ENCODE results near the gene CCAR1. TPM values are rescaled to one million over a fixed set of nuclear protein-coding genes. Genes with fewer than 3 reads are reported as not detected.
"Not testable (repeated sequence)": the region's sequence is repeated elsewhere in the genome, so short reads cannot be mapped to it uniquely, and the experiment has no call there.

Gene CCAR1
- total and polyA plus RNA-seq, 8 donors: 12.1 to 47.7 (median 25.2) TPM

DNA sequence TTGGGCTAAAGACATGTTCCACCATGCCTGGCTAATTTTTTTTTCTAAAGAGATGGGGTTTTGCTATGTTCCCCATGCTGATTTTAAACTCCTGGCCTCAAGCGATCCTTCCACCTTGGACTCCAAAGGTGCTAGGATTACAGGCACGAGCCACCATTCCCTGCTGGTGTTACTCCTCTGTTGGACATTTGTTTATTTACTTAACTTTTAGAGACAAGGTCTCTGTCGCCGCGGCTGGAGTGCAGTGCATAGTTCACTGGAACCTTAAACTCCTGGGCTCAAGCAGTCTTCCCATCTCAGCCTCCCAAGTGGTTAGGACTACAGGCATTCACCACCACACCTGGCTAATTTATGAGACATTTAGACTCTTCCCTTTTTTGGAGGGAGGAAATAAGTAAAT lies 38.9 kb downstream of the CCAR1 start:
- TF ChIP-seq, protein P1, sequence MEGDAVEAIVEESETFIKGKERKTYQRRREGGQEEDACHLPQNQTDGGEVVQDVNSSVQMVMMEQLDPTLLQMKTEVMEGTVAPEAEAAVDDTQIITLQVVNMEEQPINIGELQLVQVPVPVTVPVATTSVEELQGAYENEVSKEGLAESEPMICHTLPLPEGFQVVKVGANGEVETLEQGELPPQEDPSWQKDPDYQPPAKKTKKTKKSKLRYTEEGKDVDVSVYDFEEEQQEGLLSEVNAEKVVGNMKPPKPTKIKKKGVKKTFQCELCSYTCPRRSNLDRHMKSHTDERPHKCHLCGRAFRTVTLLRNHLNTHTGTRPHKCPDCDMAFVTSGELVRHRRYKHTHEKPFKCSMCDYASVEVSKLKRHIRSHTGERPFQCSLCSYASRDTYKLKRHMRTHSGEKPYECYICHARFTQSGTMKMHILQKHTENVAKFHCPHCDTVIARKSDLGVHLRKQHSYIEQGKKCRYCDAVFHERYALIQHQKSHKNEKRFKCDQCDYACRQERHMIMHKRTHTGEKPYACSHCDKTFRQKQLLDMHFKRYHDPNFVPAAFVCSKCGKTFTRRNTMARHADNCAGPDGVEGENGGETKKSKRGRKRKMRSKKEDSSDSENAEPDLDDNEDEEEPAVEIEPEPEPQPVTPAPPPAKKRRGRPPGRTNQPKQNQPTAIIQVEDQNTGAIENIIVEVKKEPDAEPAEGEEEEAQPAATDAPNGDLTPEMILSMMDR (IDR thresholded peaks at IDR 0.05): no peak
- FAIRE-seq (no peak), ATAC-seq (no peak)

DNA sequence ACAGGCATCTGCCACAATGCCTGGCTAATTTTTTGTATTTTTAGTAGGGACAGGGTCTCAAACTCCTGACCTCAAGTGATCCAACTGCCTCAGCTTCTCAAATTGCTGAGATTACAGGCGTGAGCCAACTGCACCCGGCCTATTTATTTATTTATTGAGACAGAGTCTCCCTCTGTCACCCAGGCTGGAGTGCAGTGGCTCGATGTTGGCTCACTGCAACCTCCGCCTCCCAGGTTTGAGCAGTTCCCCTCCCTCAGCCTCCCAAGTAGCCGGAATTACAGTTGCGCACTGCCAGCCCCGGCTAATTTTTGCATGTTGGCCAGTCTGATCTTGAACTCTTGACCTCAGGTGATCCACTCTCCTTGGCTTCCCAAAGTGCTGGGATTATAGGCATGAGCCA lies 46.4 kb downstream of the CCAR1 start:
- H3K36me3 ChIP-seq: peaks cover 6 to 56% (median 14%) of the 10 kb centered on the region in 3 donors
- H3K4me3 ChIP-seq; FAIRE-seq; H3K9me3 ChIP-seq; ATAC-seq; DNase-seq; H3K27me3 ChIP-seq; H3K4me1 ChIP-seq; H3K27ac ChIP-seq; intact Hi-C loops (cut with DNase I): not testable (repeated sequence)
- WGBS, 2 donors: 83 to 90% methylated on average over 7 of the region's 7 CpGs

More for the DNA sequence above, 38.9 kb downstream of the CCAR1 start:
- intact Hi-C loops (cut with DNase I): no loop called here
- Histone ChIP-seq H3K4me1 (no peaks in the 10 kb centered on the region), H3K9me3 (no peaks in the 10 kb centered on the region), H3K27me3 (no peaks in the 10 kb centered on the region), H3K27ac (no peak overlapping the region), H3K4me3 (no peak overlapping the region), H3K36me3 (peaks cover 6 to 78% (median 29%) of the 10 kb centered on the region in 3 donors)
- WGBS, 2 donors: 69 to 76% methylated on average over 5 of the region's 5 CpGs
- DNase-seq: no peak

DNA sequence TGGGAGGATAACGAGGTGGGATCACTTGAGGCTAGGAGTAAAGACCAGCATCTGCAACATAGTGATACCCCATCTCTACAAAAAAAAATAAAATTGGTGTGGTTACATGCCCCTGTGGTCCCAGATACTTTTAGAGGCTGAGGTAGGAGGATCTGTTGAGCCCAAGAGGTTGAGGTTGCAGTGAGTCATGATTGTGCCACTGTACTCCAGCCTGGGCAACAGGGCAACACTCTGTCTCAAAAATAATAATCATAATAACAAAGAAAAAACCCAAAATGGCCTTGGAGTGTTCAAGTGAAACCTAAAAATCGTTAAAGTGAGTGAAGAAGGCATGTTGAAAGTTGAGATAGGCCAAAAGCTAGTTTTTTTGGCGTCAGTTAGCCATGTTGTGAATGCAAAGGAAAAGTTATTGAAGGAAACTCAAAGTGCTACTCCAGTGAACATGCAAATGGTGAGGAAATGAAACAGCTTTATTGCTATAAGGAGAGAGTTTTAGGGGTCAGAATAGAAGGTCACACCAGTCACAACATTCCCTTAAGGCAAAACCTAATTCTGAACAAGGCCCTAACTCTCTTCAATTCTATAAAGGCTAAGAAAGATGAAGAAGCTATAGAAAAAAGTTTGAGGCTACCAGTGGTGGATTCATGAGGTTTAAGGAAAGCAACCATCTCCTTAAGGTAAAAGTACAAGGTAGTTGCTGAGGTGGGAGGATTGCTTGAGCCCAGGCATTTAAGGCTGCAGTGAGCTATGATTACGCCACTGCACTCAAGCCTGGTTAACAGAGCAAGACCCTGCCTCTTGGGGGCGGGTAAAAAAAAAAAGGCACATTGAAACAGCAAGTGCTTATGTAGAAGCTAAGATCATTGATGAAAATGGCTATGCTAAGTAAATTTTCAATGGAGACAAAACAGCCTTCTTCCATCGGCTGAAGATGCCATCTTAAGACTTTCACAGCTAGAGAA lies 60.9 kb downstream of the CCAR1 start:
- H3K4me3 ChIP-seq: no peak overlapping the region
- no peaks in the 10 kb centered on the region for H3K27me3 ChIP-seq
- H3K36me3 ChIP-seq: peaks cover 0 to 54% (median 14%) of the 10 kb centered on the region in 3 donors
- no peak for FAIRE-seq
- no peak overlapping the region for H3K27ac ChIP-seq
- intact Hi-C loops (cut with DNase I): no loop called here
- TF ChIP-seq, protein P1 (IDR thresholded peaks at IDR 0.05): no peak
- DNase-seq: no peak
- no peaks in the 10 kb centered on the region for H3K4me1 ChIP-seq
- ATAC-seq: no peak
- WGBS, 2 donors: 90 to 91% methylated on average over 6 of the region's 6 CpGs
- H3K9me3 ChIP-seq: no peaks in the 10 kb centered on the region

DNA sequence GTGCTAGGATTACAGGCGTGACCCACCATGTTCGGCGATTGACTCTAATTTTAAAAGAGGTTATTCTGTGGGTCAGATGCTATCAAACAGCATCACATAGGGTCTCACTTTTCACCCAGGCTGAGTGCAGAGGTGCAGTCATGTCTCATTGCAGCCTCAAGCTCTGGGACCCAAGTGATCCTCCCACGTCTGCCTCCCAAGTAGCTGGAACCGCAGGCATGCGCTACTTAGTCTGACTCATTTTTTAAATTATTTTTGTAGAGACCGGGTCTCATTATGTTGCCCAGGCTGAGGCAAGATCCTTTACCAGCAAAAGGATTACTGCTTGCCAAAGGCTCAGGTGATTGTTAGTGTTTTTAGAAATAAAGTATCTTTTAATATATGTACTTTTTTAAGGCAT lies 63.4 kb downstream of the CCAR1 start:
- TF ChIP-seq, protein P1 (IDR thresholded peaks at IDR 0.05): no peak
- ATAC-seq (no peak), DNase-seq (no peak), FAIRE-seq (no peak)
- no peaks in the 10 kb centered on the region for H3K9me3 ChIP-seq
- WGBS, 2 donors: 94 to 96% methylated on average over 7 of the region's 7 CpGs
- H3K27ac ChIP-seq: no peak overlapping the region
- peaks cover 0 to 49% (median 16%) of the 10 kb centered on the region in 3 donors for H3K36me3 ChIP-seq
- intact Hi-C loops (cut with DNase I): no loop called here
- H3K27me3 ChIP-seq: no peaks in the 10 kb centered on the region
- no peak overlapping the region for H3K4me3 ChIP-seq
- no peaks in the 10 kb centered on the region for H3K4me1 ChIP-seq

GRCh38 chr10:68787813-68788212 lies 66.8 kb downstream of the CCAR1 start:
- no peak for FAIRE-seq
- WGBS, 2 donors: 96% methylated on average over 3 of the region's 3 CpGs

More at GRCh38 chr10:68787813-68788212, 66.8 kb downstream of the CCAR1 start:
- H3K27ac ChIP-seq: no peak overlapping the region
- H3K9me3 ChIP-seq: no peaks in the 10 kb centered on the region
- H3K4me1 ChIP-seq: no peaks in the 10 kb centered on the region
- TF ChIP-seq, protein P1 (IDR thresholded peaks at IDR 0.05): no peak
- no peaks in the 10 kb centered on the region for H3K27me3 ChIP-seq
- DNase-seq (no peak), ATAC-seq (no peak)
- peaks cover 0 to 55% (median 14%) of the 10 kb centered on the region in 3 donors for H3K36me3 ChIP-seq
- H3K4me3 ChIP-seq: no peak overlapping the region
- intact Hi-C loops (cut with DNase I): no loop called here
